HepG2 (cell line): ENCODE results near the gene DUSP16. TPM values are rescaled to one million over a fixed set of nuclear protein-coding genes. Genes with fewer than 3 reads are reported as not detected.

Source experiments
- ATAC-seq: fragments of 200-7000 bp; cut with Tn5 transposase; 3 replicates; pipeline ENCODE4 v1.9.1; 2020; ENCODE audit warnings: mild to moderate bottlenecking, moderate library complexity
- BruUV-seq: library from RNA; stranded (reverse); fragments of 400-500 nt; replicated peaks from 2 replicates; lab custom pipeline; 2021; lab: Mats Ljungman, UMichigan
- CTCF ChIA-PET: fragments of 300-600 bp; formaldehyde crosslinking; extraction: SDS; loops from one replicate; lab custom pipeline; 2021; ENCODE audit warnings: low total read pairs, inconsistent platforms, low intra/inter-chr PET ratio; lab: Yijun Ruan, JAX
- POLR2A ChIA-PET: fragments of 350-600 bp; sonication (Branson Sonifier 250); formaldehyde crosslinking; loops from one replicate; lab custom pipeline; 2020; ENCODE audit warnings: antibody characterized with exemption, inconsistent platforms; lab: Yijun Ruan, JAX
- DNase-seq: peaks from one replicate; pipeline ENCODE4 v3.0.0-alpha.2; 2015; ENCODE audit warnings: low spot score
- FAIRE-seq: peaks from 3 replicates; lab custom pipeline; 2011; peaks lifted over from hg19 to GRCh38; lab: Jason Lieb, UNC
- H2AFZ ChIP-seq: one replicate; pipeline ENCODE4 v1.6.1; 2011; ENCODE audit warnings: low read length, inconsistent platforms
- H3K27ac ChIP-seq: fragments of 300-600 bp; 3 replicates; pipeline ENCODE4 v1.8.0; 2011; ENCODE audit warnings: mixed run types, mild to moderate bottlenecking, mixed read lengths, low read length, inconsistent platforms; ENCODE audit not compliant: insufficient read depth; ENCODE audit errors: extremely low read length
- H3K27me3 ChIP-seq, 2 experiments: fragments of 200-600 bp in 1 of 2; 2 replicates in 1 of 2; 3 replicates in 1 of 2; pipeline versions ENCODE4 v1.6.0 to v1.8.0; 2011; ENCODE audit warnings: low read length in 2 of 2, mild to moderate bottlenecking in 2 of 2, moderate library complexity in 2 of 2, inconsistent platforms in 1 of 2; ENCODE audit not compliant: insufficient read depth in 2 of 2, control insufficient read depth in 1 of 2
- H3K36me3 ChIP-seq, 2 experiments: fragments of 200-600 bp in 1 of 2; replicated peaks in 1 of 2; 2 replicates in 1 of 2; 3 replicates in 1 of 2; pipeline versions ENCODE4 v1.5.1 to v1.8.0; 2011; ENCODE audit warnings: low read length in 2 of 2, inconsistent platforms in 1 of 2; ENCODE audit not compliant: insufficient read depth in 2 of 2, control insufficient read depth in 1 of 2
- H3K4me1 ChIP-seq: 2 replicates; pipeline ENCODE4 v1.5.1; 2012; ENCODE audit warnings: low read length, inconsistent platforms; ENCODE audit not compliant: insufficient read depth
- H3K4me2 ChIP-seq: 2 replicates; pipeline ENCODE4 v1.6.0; 2011; ENCODE audit warnings: low read depth, low read length, inconsistent platforms
- H3K4me3 ChIP-seq, 3 experiments: fragments of 200-600 bp in 1 of 3; sonication (generic), shearing (Covaris generic) in 1 of 3; replicated peaks in 1 of 3; 2 replicates each; pipeline ENCODE4 v1.5.1; 2011 to 2016; ENCODE audit warnings: low read length in 3 of 3, inconsistent platforms in 2 of 3, low read depth in 2 of 3, mild to moderate bottlenecking in 2 of 3, control low read depth in 1 of 3, mixed read lengths in 1 of 3; ENCODE audit not compliant: insufficient read depth in 1 of 3
- H3K79me2 ChIP-seq: one replicate; pipeline ENCODE4 v1.6.1; 2011; ENCODE audit warnings: low read length, inconsistent platforms; ENCODE audit not compliant: insufficient read depth
- H3K9ac ChIP-seq: 2 replicates; pipeline ENCODE4 v1.6.0; 2011; ENCODE audit warnings: mild to moderate bottlenecking, low read depth, low read length, inconsistent platforms; ENCODE audit not compliant: insufficient read depth
- H3K9me3 ChIP-seq: 2 replicates; pipeline ENCODE4 v1.5.1; 2012; ENCODE audit warnings: mild to moderate bottlenecking, low read length
- H4K20me1 ChIP-seq: 2 replicates; pipeline ENCODE4 v1.6.0; 2011; ENCODE audit warnings: inconsistent platforms, mild to moderate bottlenecking, low read length, moderate library complexity; ENCODE audit not compliant: insufficient read depth
- BORCS8-MEF2B ChIP-seq: sonication (generic); formaldehyde crosslinking; IDR thresholded peaks from 2 replicates; pipeline ENCODE4 v1.8.0; 2022; ENCODE audit warnings: mild to moderate bottlenecking, missing genetic modification reagents
- E2F5 ChIP-seq: sonication (generic); formaldehyde crosslinking; conservative IDR thresholded peaks from 2 replicates; pipeline ENCODE4 v1.4.0; 2020; ENCODE audit warnings: missing genetic modification reagents
- HHEX ChIP-seq: IDR thresholded peaks from 2 replicates; pipeline ENCODE4 v1.6.1; 2016; ENCODE audit warnings: control low read depth
- IKZF1 ChIP-seq: fragments of 450-650 bp; IDR thresholded peaks from 2 replicates; pipeline ENCODE4 v1.7.1; 2016
- PREB ChIP-seq: sonication (generic); formaldehyde crosslinking; IDR thresholded peaks from 2 replicates; pipeline ENCODE4 v1.4.0; 2020; ENCODE audit warnings: missing genetic modification reagents
- TCF12 ChIP-seq, 2 experiments: fragments of 450-650 bp in 1 of 2; sonication (generic) in 1 of 2; formaldehyde crosslinking in 1 of 2; IDR thresholded peaks; 2 replicates each; pipeline versions ENCODE4 v1.6.1 to v1.8.0; 2017 to 2022; ENCODE audit warnings: antibody characterized with exemption in 1 of 2, mild to moderate bottlenecking in 1 of 2, missing genetic modification reagents in 1 of 2, moderate library complexity in 1 of 2
- ZNF234 ChIP-seq: sonication (generic); formaldehyde crosslinking; conservative IDR thresholded peaks from 2 replicates; pipeline ENCODE4 v1.5.1; 2020; ENCODE audit warnings: mild to moderate bottlenecking, missing genetic modification reagents
- ZNF441 ChIP-seq: sonication (generic); formaldehyde crosslinking; IDR thresholded peaks from 2 replicates; pipeline ENCODE4 v1.7.0; 2021; ENCODE audit warnings: missing genetic modification reagents, borderline replicate concordance
- ZNF572 ChIP-seq: sonication (generic); formaldehyde crosslinking; IDR thresholded peaks from 2 replicates; pipeline ENCODE4 v1.5.1; 2020; ENCODE audit warnings: mild to moderate bottlenecking, missing genetic modification reagents
- ZNF614 ChIP-seq: IDR thresholded peaks from 2 replicates; pipeline ENCODE4 v1.6.1; 2018; ENCODE audit warnings: missing biosample characterization, missing genetic modification reagents, inconsistent platforms, borderline replicate concordance
- ZNF670 ChIP-seq: sonication (generic); formaldehyde crosslinking; IDR thresholded peaks from 2 replicates; pipeline ENCODE4 v1.8.0; 2022; ENCODE audit warnings: mild to moderate bottlenecking, missing genetic modification reagents, borderline replicate concordance
- ZNF678 ChIP-seq: sonication (generic); formaldehyde crosslinking; IDR thresholded peaks from 2 replicates; pipeline ENCODE4 v1.4.0; 2020; ENCODE audit warnings: mild to moderate bottlenecking, missing genetic modification reagents
- ZNF766 ChIP-seq: sonication (generic); formaldehyde crosslinking; IDR thresholded peaks from 2 replicates; pipeline ENCODE4 v1.5.0; 2020; ENCODE audit warnings: missing genetic modification reagents, borderline replicate concordance
- ZNF780A ChIP-seq: sonication (generic); formaldehyde crosslinking; IDR thresholded peaks from 2 replicates; pipeline ENCODE4 v1.8.0; 2022; ENCODE audit warnings: mild to moderate bottlenecking, missing genetic modification reagents, moderate library complexity
- WGBS: methylation state at CpG from one replicate; pipeline ENCODE4 v1.1.6; 2017; ENCODE audit warnings: low lambda C conversion rate; 5-methylcytosine and 5-hydroxymethylcytosine counted together
- in situ Hi-C: cut with HindIII; loops from 2 replicates; pipeline ENCODE4 v1.10.0; 2017; ENCODE audit warnings: low pct_unique_long_range_greater_than_20kb; ENCODE audit not compliant: extremely low pct_ligation_motif_present
- intact Hi-C: fragments of 100-400 bp; cut with micrococcal nuclease; formaldehyde crosslinking; loops from one replicate; pipeline ENCODE4 v1.10.0; 2022; ENCODE audit not compliant: unreplicated experiment
- polyA plus RNA-seq, 8 experiments: library from polyadenylated mRNA; depleted of rRNA in 3 of 8; stranded (reverse) in 7 of 8; unstranded in 1 of 8; fragments of >200 nt; fragmentation: Illumina TruSeq in 4 of 8; extraction: Trizol in 4 of 8; gene quantifications; 2 replicates each; pipeline versions ENCODE4 v1.2.1 to v1.2.3, GENCODE V29; 2011 to 2016; ENCODE audit warnings: low read depth in 4 of 8, missing spikeins in 1 of 8, mixed read lengths in 1 of 8; ENCODE audit not compliant: insufficient read depth in 1 of 8
- total RNA-seq, 5 experiments: library from RNA; depleted of rRNA; stranded (reverse); fragments of >200 nt; fragmentation: Illumina TruSeq; extraction: Trizol; gene quantifications; 2 replicates each; pipeline ENCODE4 v1.2.3, GENCODE V29; 2016; ENCODE audit warnings: low read depth in 1 of 5
- TF ChIP-seq, protein P1 (sequence below): sonication (generic); formaldehyde crosslinking; IDR thresholded peaks from 2 replicates; pipeline ENCODE4 v1.4.0; 2020; ENCODE audit warnings: missing genetic modification reagents

Gene DUSP16
- total and polyA plus RNA-seq, 2 of the 13 experiments (the other 11 are each of a cell fraction or from before 2014, with no cell fraction given), result 45.7 to 46.6 TPM

DNA sequence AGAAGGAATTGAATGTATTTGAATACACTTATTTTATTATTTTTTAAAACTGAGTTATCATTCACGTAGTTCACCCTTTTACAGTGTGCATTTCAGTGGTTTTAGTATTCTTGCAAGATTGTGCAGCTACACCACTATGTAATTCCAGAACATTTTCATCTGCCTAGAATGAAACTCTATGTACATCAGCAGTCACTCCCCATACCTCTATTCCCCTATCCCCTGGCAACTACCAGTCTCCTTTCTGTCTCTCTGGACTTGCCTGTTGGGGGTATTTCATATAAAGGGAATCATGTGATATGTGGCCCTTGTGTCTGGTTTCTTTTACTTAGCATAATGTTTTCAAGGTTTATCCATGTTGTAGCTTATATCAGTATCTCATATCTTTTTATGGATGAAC lies 109.0 kb downstream of the DUSP16 start:
- TF ChIP-seq ZNF234 (no peak), TCF12 (IDR thresholded peaks at IDR 0.05) (no peak), TCF12 (CRISPR knock-in tag; IDR thresholded peaks at IDR 0.05) (no peak), ZNF614 (CRISPR knock-in tag) (no peak), ZNF441 (no peak), BORCS8-MEF2B (CRISPR knock-in tag) (no peak), ZNF766 (CRISPR knock-in tag) (no peak), ZNF678 (CRISPR knock-in tag) (no peak), HHEX (no peak)
- CTCF ChIA-PET, result no interaction called here
- Histone ChIP-seq H3K27me3 (no peaks in the 10 kb centered on the region), H3K36me3 (no peaks in the 10 kb centered on the region), H3K4me2 (no peak overlapping the region), H3K27ac (no peak overlapping the region), H2AFZ (no peak overlapping the region), H3K9ac (no peak overlapping the region), H3K9me3 (no peaks in the 10 kb centered on the region), H4K20me1 (no peaks in the 10 kb centered on the region), H3K79me2 (no peaks in the 10 kb centered on the region), H3K4me1 (peaks cover 44% of the 10 kb centered on the region), H3K4me3 (no peak overlapping the region)
- in situ Hi-C loops (no loop called here), intact Hi-C loops (no loop called here)
- no TSS peak for BruUV-seq
- DNase-seq (no peak), ATAC-seq (no peak), FAIRE-seq (no peak)
- WGBS, result 96% methylated on average over 1 of the region's 1 CpG
- POLR2A ChIA-PET, result no interaction called here

DNA sequence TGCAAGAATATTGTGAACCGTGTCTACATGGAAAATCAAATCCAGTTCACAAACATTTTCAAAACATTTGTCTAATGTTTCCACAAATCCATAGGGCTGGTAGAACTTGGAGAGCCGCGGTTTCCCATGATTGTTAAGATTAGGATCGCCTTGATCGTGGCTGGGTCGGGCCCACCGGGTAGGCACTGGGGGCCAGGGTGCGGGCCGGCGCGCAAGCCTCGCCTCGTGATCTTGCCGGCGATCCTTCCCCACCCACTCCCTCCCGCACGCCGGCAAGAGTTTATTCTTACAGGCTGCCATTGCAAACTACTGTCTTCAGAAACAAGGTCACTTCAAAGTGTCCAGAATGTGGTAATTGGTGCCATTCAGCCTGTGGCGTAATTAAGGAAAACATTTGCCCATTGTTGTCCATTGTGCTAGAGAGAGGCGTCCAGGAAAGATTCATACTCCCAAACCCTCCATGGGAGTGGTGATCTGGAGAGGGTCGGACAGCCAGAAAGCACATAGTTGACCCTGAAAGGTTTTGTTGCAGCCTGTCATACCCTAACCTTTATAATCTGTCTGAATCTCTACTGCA lies 110.2 kb downstream of the DUSP16 start:
- 96% methylated on average over 18 of the region's 21 CpGs for WGBS
- no TSS peak for BruUV-seq
- H3K9ac ChIP-seq, result no peak overlapping the region
- no peak overlapping the region for H2AFZ ChIP-seq
- no peaks in the 10 kb centered on the region for H3K79me2 ChIP-seq
- no peak for FAIRE-seq
- peaks cover 56% of the 10 kb centered on the region for H3K4me1 ChIP-seq
- CTCF ChIA-PET, result no interaction called here
- H3K27me3 ChIP-seq, result no peaks in the 10 kb centered on the region
- H4K20me1 ChIP-seq, result no peaks in the 10 kb centered on the region
- H3K9me3 ChIP-seq, result no peaks in the 10 kb centered on the region
- DNase-seq, result no peak
- no peak for ATAC-seq
- in situ Hi-C loops (no loop called here), intact Hi-C loops (no loop called here)
- H3K27ac ChIP-seq, result no peak overlapping the region
- TF ChIP-seq PREB (no peak), BORCS8-MEF2B (CRISPR knock-in tag) (no peak), E2F5 (CRISPR knock-in tag) (no peak), ZNF780A (CRISPR knock-in tag) (no peak), ZNF670 (no peak), ZNF572 (CRISPR knock-in tag) (no peak), IKZF1 (no peak)
- TF ChIP-seq, protein P1, sequence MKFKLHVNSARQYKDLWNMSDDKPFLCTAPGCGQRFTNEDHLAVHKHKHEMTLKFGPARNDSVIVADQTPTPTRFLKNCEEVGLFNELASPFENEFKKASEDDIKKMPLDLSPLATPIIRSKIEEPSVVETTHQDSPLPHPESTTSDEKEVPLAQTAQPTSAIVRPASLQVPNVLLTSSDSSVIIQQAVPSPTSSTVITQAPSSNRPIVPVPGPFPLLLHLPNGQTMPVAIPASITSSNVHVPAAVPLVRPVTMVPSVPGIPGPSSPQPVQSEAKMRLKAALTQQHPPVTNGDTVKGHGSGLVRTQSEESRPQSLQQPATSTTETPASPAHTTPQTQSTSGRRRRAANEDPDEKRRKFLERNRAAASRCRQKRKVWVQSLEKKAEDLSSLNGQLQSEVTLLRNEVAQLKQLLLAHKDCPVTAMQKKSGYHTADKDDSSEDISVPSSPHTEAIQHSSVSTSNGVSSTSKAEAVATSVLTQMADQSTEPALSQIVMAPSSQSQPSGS, result no peak
- no peaks in the 10 kb centered on the region for H3K36me3 ChIP-seq
- H3K4me3 ChIP-seq, result no peak overlapping the region
- H3K4me2 ChIP-seq, result no peak overlapping the region
- POLR2A ChIA-PET, result no interaction called here
